ENCODE data around the gene LMO1.

DNA sequence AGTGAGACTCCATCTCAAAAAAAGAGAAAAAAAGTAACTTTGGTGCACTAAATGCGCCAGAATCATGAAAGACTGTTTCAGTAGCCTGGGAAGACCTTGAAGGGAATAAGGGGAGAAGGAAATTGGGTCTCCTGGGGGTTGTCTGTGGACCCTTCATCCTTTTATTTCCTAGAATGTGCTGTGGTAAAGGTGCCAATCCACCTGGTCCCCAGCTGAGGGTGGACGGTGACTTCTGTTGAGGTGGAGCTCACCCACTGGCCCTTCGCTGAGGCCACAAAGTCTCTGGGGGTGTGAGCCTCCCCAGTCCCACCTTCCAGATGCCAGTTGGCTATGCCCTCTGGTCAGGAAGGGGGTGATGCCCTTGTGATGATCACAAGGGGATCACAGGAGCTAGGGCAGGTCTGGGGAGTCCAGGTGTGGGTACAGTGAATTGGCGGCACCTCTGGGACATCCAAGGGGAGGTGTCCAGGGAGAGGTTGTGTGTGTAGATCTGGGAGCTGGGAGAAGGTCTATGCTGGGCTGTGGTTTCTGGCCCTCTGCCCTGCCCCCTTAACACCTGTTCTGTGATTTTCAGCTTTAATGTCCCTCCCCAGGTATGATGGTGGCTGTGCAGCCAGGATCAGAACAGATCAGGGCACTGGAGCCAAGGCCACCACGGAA, 34.2 kb upstream of the LMO1 start:
- TF ChIP-seq, protein P1, sequence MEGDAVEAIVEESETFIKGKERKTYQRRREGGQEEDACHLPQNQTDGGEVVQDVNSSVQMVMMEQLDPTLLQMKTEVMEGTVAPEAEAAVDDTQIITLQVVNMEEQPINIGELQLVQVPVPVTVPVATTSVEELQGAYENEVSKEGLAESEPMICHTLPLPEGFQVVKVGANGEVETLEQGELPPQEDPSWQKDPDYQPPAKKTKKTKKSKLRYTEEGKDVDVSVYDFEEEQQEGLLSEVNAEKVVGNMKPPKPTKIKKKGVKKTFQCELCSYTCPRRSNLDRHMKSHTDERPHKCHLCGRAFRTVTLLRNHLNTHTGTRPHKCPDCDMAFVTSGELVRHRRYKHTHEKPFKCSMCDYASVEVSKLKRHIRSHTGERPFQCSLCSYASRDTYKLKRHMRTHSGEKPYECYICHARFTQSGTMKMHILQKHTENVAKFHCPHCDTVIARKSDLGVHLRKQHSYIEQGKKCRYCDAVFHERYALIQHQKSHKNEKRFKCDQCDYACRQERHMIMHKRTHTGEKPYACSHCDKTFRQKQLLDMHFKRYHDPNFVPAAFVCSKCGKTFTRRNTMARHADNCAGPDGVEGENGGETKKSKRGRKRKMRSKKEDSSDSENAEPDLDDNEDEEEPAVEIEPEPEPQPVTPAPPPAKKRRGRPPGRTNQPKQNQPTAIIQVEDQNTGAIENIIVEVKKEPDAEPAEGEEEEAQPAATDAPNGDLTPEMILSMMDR (IDR thresholded peaks at IDR 0.05): no peak
- TF ChIP-seq POLR2A (IDR thresholded peaks at IDR 0.05): no peak
